ENCODE measurements around the gene TMEM126A. TPM values are rescaled to one million over a fixed set of nuclear protein-coding genes. Genes with fewer than 3 reads are reported as not detected.

The TMEM126A gene
- total and polyA plus RNA-seq, 2 of the 13 experiments (the other 11 are each of a cell fraction or from before 2014, with no cell fraction given) = 59.5 to 66.9 TPM

DNA sequence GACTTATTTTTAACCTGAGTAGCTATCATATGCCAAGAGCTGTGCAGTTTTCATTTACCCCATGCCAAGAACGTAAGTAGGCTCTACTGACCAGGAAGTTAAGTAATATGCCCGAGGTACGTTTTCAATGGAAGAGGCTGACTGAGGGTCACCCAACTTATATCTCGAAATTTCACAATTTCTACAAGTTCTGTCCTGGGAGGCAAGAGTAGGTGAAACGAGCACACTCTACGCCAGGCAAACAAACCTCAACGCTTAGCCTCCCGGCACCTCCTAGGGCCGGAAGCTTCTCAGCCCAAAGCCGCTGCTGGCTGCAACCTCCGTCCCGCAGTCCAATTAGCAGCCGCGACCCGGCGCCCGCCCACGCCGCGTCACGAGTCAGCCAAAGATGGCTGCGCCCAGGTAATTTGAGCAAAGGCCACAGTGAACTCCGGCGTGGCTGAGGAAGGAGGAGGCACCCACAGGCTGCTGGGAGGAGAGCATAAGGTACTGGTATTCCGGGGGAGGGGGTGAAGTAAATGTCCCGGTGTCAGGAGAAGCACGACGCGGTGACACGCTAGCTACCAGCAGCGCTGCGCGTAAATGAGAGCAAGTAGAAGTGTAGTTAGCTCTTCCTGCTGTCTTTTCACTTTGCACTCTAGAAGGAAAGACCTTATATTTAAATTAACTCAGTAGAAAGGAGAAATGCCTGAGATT lies at the start of gene TMEM126A (continued):
- TF ChIP-seq, protein P1, sequence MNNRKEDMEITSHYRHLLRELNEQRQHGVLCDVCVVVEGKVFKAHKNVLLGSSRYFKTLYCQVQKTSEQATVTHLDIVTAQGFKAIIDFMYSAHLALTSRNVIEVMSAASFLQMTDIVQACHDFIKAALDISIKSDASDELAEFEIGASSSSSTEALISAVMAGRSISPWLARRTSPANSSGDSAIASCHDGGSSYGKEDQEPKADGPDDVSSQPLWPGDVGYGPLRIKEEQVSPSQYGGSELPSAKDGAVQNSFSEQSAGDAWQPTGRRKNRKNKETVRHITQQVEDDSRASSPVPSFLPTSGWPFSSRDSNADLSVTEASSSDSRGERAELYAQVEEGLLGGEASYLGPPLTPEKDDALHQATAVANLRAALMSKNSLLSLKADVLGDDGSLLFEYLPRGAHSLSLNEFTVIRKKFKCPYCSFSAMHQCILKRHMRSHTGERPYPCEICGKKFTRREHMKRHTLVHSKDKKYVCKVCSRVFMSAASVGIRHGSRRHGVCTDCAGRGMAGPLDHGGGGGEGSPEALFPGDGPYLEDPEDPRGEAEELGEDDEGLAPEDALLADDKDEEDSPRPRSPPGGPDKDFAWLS (CRISPR knock-in tag; IDR thresholded peaks at IDR 0.05; ENCODE audit: borderline replicate concordance) = no peak
- TF ChIP-seq ZNF121 (CRISPR knock-in tag; IDR thresholded peaks at IDR 0.05) = no peak
- TF ChIP-seq, protein P2, sequence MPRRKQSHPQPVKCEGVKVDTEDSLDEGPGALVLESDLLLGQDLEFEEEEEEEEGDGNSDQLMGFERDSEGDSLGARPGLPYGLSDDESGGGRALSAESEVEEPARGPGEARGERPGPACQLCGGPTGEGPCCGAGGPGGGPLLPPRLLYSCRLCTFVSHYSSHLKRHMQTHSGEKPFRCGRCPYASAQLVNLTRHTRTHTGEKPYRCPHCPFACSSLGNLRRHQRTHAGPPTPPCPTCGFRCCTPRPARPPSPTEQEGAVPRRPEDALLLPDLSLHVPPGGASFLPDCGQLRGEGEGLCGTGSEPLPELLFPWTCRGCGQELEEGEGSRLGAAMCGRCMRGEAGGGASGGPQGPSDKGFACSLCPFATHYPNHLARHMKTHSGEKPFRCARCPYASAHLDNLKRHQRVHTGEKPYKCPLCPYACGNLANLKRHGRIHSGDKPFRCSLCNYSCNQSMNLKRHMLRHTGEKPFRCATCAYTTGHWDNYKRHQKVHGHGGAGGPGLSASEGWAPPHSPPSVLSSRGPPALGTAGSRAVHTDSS (CRISPR knock-in tag; conservative IDR thresholded peaks at IDR 0.05) = no peak
- TF ChIP-seq, protein P3, sequence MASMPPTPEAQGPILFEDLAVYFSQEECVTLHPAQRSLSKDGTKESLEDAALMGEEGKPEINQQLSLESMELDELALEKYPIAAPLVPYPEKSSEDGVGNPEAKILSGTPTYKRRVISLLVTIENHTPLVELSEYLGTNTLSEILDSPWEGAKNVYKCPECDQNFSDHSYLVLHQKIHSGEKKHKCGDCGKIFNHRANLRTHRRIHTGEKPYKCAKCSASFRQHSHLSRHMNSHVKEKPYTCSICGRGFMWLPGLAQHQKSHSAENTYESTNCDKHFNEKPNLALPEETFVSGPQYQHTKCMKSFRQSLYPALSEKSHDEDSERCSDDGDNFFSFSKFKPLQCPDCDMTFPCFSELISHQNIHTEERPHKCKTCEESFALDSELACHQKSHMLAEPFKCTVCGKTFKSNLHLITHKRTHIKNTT (CRISPR knock-in tag; IDR thresholded peaks at IDR 0.05) = no peak
- TF ChIP-seq, protein P4, sequence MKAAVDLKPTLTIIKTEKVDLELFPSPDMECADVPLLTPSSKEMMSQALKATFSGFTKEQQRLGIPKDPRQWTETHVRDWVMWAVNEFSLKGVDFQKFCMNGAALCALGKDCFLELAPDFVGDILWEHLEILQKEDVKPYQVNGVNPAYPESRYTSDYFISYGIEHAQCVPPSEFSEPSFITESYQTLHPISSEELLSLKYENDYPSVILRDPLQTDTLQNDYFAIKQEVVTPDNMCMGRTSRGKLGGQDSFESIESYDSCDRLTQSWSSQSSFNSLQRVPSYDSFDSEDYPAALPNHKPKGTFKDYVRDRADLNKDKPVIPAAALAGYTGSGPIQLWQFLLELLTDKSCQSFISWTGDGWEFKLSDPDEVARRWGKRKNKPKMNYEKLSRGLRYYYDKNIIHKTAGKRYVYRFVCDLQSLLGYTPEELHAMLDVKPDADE (CRISPR knock-in tag; IDR thresholded peaks at IDR 0.05) = no peak
- TF ChIP-seq FOXC1 (CRISPR knock-in tag; IDR thresholded peaks at IDR 0.05; ENCODE audit: borderline replicate concordance) = no peak
- TF ChIP-seq, protein P5, sequence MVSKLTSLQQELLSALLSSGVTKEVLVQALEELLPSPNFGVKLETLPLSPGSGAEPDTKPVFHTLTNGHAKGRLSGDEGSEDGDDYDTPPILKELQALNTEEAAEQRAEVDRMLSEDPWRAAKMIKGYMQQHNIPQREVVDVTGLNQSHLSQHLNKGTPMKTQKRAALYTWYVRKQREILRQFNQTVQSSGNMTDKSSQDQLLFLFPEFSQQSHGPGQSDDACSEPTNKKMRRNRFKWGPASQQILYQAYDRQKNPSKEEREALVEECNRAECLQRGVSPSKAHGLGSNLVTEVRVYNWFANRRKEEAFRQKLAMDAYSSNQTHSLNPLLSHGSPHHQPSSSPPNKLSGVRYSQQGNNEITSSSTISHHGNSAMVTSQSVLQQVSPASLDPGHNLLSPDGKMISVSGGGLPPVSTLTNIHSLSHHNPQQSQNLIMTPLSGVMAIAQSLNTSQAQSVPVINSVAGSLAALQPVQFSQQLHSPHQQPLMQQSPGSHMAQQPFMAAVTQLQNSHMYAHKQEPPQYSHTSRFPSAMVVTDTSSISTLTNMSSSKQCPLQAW (CRISPR knock-in tag; IDR thresholded peaks at IDR 0.05) = peak; percentile 83; the same call in 1 of the 2 replicates
- TF ChIP-seq ZNF672 (CRISPR knock-in tag; IDR thresholded peaks at IDR 0.05) = no peak
- no peak for TF ChIP-seq HMG20A (CRISPR knock-in tag; IDR thresholded peaks at IDR 0.05; ENCODE audit: borderline replicate concordance)
- peak; percentile 88 for TF ChIP-seq KMT2B (CRISPR knock-in tag; IDR thresholded peaks at IDR 0.05)
- no peak for TF ChIP-seq PHF5A (CRISPR knock-in tag; IDR thresholded peaks at IDR 0.05; ENCODE audit: low read depth, unreplicated experiment)
- TF ChIP-seq KDM1A (CRISPR knock-in tag; IDR thresholded peaks at IDR 0.05) = no peak
- TF ChIP-seq PHF20 (CRISPR knock-in tag; IDR thresholded peaks at IDR 0.05) = peak; percentile 96
- no peak for TF ChIP-seq ATRX (CRISPR knock-in tag; IDR thresholded peaks at IDR 0.05; ENCODE audit: borderline replicate concordance)
- TF ChIP-seq TBX2 (CRISPR knock-in tag; IDR thresholded peaks at IDR 0.05; ENCODE audit: borderline replicate concordance) = peak; percentile 86
- no peak for TF ChIP-seq SNAI1 (CRISPR knock-in tag; IDR thresholded peaks at IDR 0.05; ENCODE audit: borderline replicate concordance)
- TF ChIP-seq, protein P6, sequence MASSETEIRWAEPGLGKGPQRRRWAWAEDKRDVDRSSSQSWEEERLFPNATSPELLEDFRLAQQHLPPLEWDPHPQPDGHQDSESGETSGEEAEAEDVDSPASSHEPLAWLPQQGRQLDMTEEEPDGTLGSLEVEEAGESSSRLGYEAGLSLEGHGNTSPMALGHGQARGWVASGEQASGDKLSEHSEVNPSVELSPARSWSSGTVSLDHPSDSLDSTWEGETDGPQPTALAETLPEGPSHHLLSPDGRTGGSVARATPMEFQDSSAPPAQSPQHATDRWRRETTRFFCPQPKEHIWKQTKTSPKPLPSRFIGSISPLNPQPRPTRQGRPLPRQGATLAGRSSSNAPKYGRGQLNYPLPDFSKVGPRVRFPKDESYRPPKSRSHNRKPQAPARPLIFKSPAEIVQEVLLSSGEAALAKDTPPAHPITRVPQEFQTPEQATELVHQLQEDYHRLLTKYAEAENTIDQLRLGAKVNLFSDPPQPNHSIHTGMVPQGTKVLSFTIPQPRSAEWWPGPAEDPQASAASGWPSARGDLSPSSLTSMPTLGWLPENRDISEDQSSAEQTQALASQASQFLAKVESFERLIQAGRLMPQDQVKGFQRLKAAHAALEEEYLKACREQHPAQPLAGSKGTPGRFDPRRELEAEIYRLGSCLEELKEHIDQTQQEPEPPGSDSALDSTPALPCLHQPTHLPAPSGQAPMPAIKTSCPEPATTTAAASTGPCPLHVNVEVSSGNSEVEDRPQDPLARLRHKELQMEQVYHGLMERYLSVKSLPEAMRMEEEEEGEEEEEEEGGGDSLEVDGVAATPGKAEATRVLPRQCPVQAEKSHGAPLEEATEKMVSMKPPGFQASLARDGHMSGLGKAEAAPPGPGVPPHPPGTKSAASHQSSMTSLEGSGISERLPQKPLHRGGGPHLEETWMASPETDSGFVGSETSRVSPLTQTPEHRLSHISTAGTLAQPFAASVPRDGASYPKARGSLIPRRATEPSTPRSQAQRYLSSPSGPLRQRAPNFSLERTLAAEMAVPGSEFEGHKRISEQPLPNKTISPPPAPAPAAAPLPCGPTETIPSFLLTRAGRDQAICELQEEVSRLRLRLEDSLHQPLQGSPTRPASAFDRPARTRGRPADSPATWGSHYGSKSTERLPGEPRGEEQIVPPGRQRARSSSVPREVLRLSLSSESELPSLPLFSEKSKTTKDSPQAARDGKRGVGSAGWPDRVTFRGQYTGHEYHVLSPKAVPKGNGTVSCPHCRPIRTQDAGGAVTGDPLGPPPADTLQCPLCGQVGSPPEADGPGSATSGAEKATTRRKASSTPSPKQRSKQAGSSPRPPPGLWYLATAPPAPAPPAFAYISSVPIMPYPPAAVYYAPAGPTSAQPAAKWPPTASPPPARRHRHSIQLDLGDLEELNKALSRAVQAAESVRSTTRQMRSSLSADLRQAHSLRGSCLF (CRISPR knock-in tag; IDR thresholded peaks at IDR 0.05; ENCODE audit: borderline replicate concordance) = no peak

Data from HepG2 (cell line).